Testis (tissue), 2 donors: Measurements from ENCODE around the gene ITPKB.

ENCODE experiments used
- CTCF ChIP-seq, 3 experiments: fragments of 450-650 bp in 2 of 3; fragments of 200-600 bp in 1 of 3; sonication (generic) in 1 of 3; IDR thresholded peaks; one replicate each; pipeline ENCODE4 v1.5.1; 2016 to 2019; ENCODE audit warnings: antibody characterized with exemption in 3 of 3, mild to moderate bottlenecking in 2 of 3, moderate library complexity in 1 of 3
- POLR2A ChIP-seq: fragments of 450-650 bp; IDR thresholded peaks from one replicate; pipeline ENCODE4 v1.6.1; 2017; ENCODE audit warnings: antibody characterized with exemption, mild to moderate bottlenecking, moderate library complexity

GRCh38 chr1:226714148-226714547 is 24.9 kb downstream of the ITPKB start:
- TF ChIP-seq CTCF (IDR thresholded peaks at IDR 0.05) (no peak), POLR2A (no peak)
